ENCODE data around the gene PPARD. TPM values are rescaled to one million over a fixed set of nuclear protein-coding genes. Genes with fewer than 3 reads are reported as not detected.

The PPARD gene
- total RNA-seq, 2 donors from 2014 or later: 10.9 to 11.5 TPM

DNA sequence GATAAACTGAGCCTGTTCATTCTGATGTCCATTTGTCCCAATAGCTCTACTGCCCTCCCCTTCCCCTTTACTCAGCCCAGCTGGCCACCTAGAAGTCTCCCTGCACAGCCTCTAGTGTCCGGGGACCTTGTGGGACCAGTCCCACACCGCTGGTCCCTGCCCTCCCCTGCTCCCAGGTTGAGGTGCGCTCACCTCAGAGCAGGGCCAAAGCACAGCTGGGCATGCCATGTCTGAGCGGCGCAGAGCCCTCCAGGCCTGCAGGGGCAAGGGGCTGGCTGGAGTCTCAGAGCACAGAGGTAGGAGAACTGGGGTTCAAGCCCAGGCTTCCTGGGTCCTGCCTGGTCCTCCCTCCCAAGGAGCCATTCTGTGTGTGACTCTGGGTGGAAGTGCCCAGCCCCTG is 85.1 kb downstream of the PPARD start:
- peak; percentile 53 for DNase-seq
- H3K9ac ChIP-seq (ENCODE audit: extremely low read depth, low read length, poor library complexity, severe bottlenecking): no peak overlapping the region
- Mint-ChIP-seq H3K9me3 (peaks cover 16% of the 10 kb centered on the region), H3K4me3 (no peak overlapping the region), H3K27me3 (ENCODE audit: insufficient read depth) (no peaks in the 10 kb centered on the region), H3K27ac (no peak overlapping the region), H3K36me3 (ENCODE audit: low read depth) (peaks cover 21% of the 10 kb centered on the region), H3K4me1 (peaks cover 7% of the 10 kb centered on the region)
- no peak overlapping the region for H3K4me3 ChIP-seq (ENCODE audit: low read length)
- H3K36me3 ChIP-seq (ENCODE audit: control insufficient read depth, insufficient read depth, low read length): no peaks in the 10 kb centered on the region
- H3K4me1 ChIP-seq (ENCODE audit: control insufficient read depth, insufficient read depth, low read length): no peaks in the 10 kb centered on the region
- H3K27me3 ChIP-seq (ENCODE audit: control insufficient read depth, insufficient read depth, low read length, poor library complexity, severe bottlenecking): no peaks in the 10 kb centered on the region
- H3K9me3 ChIP-seq (ENCODE audit: control insufficient read depth, low read length): peaks cover 12% of the 10 kb centered on the region
- TF ChIP-seq, protein P1, sequence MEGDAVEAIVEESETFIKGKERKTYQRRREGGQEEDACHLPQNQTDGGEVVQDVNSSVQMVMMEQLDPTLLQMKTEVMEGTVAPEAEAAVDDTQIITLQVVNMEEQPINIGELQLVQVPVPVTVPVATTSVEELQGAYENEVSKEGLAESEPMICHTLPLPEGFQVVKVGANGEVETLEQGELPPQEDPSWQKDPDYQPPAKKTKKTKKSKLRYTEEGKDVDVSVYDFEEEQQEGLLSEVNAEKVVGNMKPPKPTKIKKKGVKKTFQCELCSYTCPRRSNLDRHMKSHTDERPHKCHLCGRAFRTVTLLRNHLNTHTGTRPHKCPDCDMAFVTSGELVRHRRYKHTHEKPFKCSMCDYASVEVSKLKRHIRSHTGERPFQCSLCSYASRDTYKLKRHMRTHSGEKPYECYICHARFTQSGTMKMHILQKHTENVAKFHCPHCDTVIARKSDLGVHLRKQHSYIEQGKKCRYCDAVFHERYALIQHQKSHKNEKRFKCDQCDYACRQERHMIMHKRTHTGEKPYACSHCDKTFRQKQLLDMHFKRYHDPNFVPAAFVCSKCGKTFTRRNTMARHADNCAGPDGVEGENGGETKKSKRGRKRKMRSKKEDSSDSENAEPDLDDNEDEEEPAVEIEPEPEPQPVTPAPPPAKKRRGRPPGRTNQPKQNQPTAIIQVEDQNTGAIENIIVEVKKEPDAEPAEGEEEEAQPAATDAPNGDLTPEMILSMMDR (conservative IDR thresholded peaks at IDR 0.05): no peak
- no peak overlapping the region for H3K27ac ChIP-seq (ENCODE audit: low read depth, low read length)
- whole genome bisulfite sequencing, 2 experiments (ENCODE audit: insufficient coverage in 1 of 2, insufficient read length in 1 of 2): 88 to 93% methylated on average over 3 to 5 of the region's 5 CpGs

DNA sequence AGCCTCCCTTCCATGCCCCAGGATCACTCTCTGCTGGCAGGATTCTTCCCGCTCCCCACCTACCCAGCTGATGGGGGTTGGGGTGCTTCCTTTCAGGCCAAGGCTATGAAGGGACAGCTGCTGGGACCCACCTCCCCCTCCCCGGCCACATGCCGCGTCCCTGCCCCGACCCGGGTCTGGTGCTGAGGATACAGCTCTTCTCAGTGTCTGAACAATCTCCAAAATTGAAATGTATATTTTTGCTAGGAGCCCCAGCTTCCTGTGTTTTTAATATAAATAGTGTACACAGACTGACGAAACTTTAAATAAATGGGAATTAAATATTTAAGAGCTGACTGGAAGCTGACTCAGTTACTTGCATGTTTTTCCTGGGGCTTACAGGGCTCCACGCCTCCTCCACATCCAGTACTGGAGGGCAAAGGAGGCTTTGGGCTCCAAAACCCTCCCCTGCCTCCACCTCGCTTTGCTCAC is 85.5 kb downstream of the PPARD start:
- Mint-ChIP-seq H3K36me3 (ENCODE audit: low read depth) (peaks cover 21% of the 10 kb centered on the region), H3K4me3 (no peak overlapping the region), H3K27ac (peak overlapping the region; percentile 1), H3K27me3 (ENCODE audit: insufficient read depth) (no peaks in the 10 kb centered on the region), H3K4me1 (peaks cover 7% of the 10 kb centered on the region), H3K9me3 (peaks cover 16% of the 10 kb centered on the region)
- no peaks in the 10 kb centered on the region for H3K27me3 ChIP-seq (ENCODE audit: control insufficient read depth, insufficient read depth, low read length, poor library complexity, severe bottlenecking)
- TF ChIP-seq, protein P1 (conservative IDR thresholded peaks at IDR 0.05): no peak
- no peak overlapping the region for H3K9ac ChIP-seq (ENCODE audit: extremely low read depth, low read length, poor library complexity, severe bottlenecking)
- DNase-seq: no peak
- no peaks in the 10 kb centered on the region for H3K36me3 ChIP-seq (ENCODE audit: control insufficient read depth, insufficient read depth, low read length)
- WGBS, 2 experiments (ENCODE audit: insufficient coverage in 1 of 2, insufficient read length in 1 of 2): 81 to 95% methylated on average over 3 to 9 of the region's 9 CpGs
- peaks cover 12% of the 10 kb centered on the region for H3K9me3 ChIP-seq (ENCODE audit: control insufficient read depth, low read length)
- no peak overlapping the region for H3K4me3 ChIP-seq (ENCODE audit: low read length)
- H3K27ac ChIP-seq (ENCODE audit: low read depth, low read length): no peak overlapping the region
- H3K4me1 ChIP-seq (ENCODE audit: control insufficient read depth, insufficient read depth, low read length): no peaks in the 10 kb centered on the region

DNA sequence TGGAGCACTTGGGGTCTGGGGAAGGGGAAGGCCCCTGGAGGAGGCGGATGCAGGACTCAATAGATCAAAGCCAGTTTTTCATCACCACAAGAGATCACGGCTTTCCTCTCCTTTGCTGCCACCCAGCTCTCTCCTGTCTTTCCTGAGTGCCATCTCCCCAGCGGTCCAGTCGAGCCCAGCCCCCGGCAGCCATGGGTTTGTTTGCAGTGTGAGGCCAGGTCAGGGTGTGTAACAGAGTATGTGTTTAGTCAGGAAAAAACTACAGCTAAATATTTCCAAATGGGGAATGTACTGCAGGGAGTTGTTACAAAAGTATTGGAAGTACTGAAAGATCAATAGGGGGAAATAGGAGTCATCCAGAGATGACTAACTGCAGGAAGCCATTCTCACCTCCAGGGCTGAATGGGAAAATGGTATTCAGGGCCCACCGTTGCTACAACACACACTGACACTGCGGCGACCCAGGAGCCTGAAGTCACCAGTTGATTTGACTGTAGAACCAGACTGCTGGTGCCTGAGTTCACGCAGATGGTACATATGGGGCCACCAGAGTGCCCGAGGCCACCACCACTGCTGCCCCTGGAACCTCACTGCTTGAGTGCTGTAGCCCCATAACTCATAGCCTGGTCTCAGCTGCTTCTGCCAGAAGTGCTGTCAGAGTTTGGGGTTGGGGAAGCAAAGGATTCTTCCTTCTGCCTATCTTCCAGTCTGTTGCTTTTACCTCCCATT is 86.2 kb downstream of the PPARD start:
- no peak overlapping the region for H3K9ac ChIP-seq (ENCODE audit: extremely low read depth, low read length, poor library complexity, severe bottlenecking)
- DNase-seq: peak; percentile 82
- H3K27ac Mint-ChIP-seq: peak overlapping the region; percentile 1
- H3K4me3 Mint-ChIP-seq: no peak overlapping the region
- peaks cover 12% of the 10 kb centered on the region for H3K9me3 ChIP-seq (ENCODE audit: control insufficient read depth, low read length)
- no peaks in the 10 kb centered on the region for H3K4me1 ChIP-seq (ENCODE audit: control insufficient read depth, insufficient read depth, low read length)
- H3K27me3 ChIP-seq (ENCODE audit: control insufficient read depth, insufficient read depth, low read length, poor library complexity, severe bottlenecking): no peaks in the 10 kb centered on the region
- H3K36me3 ChIP-seq (ENCODE audit: control insufficient read depth, insufficient read depth, low read length): no peaks in the 10 kb centered on the region
- H3K9me3 Mint-ChIP-seq: peaks cover 16% of the 10 kb centered on the region
- no peak overlapping the region for H3K27ac ChIP-seq (ENCODE audit: low read depth, low read length)
- H3K4me1 Mint-ChIP-seq: peaks cover 7% of the 10 kb centered on the region
- TF ChIP-seq, protein P1 (conservative IDR thresholded peaks at IDR 0.05): peak; percentile 25
- peaks cover 21% of the 10 kb centered on the region for H3K36me3 Mint-ChIP-seq (ENCODE audit: low read depth)
- no peak overlapping the region for H3K4me3 ChIP-seq (ENCODE audit: low read length)
- H3K27me3 Mint-ChIP-seq (ENCODE audit: insufficient read depth): no peaks in the 10 kb centered on the region
- 87 to 90% methylated on average over 5 to 10 of the region's 10 CpGs for WGBS, 2 experiments (ENCODE audit: insufficient coverage in 1 of 2, insufficient read length in 1 of 2)
